ENCODE measurements around the gene RNF144A.

Gene RNF144A

DNA sequence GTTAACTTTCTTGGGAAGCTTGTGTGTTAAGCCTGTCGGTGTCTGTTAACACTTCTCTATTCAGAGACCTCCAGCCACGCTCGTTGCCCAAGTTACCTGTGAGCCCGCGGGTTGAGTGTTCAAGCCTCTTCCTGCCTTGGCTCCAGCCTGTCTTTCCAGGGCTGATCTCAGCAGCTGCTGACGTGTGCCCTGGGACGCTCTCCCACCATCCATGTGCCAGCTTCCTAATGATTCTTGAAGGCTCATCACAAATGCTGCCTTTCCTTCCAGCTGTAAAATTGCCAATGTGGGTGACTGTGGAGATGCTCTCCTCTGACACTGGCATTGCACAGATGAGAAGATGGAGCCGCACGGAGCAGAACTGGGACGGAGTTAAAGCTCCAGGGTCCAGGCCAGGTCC lies 6.1 kb downstream of the RNF144A start:
- Histone ChIP-seq H3K9me3 (ENCODE audit: insufficient read depth, low read depth, low read length) (no peaks in the 10 kb centered on the region), H3K79me2 (ENCODE audit: insufficient read depth, low read length) (no peaks in the 10 kb centered on the region; the same call in 1 of the 2 replicates), H3K9me2 (replicated peaks; ENCODE audit: low read depth, low read length) (no peaks in the 10 kb centered on the region), H4K20me1 (ENCODE audit: insufficient read depth, low read length, poor library complexity, severe bottlenecking) (peaks cover 16% of the 10 kb centered on the region), H3K27me3 (ENCODE audit: insufficient read depth, low read length, poor library complexity, severe bottlenecking) (no peaks in the 10 kb centered on the region), H3K36me3 (ENCODE audit: insufficient read depth, low read length) (no peaks in the 10 kb centered on the region), H3K4me1 (ENCODE audit: insufficient read depth, low read length, poor library complexity, severe bottlenecking) (peaks cover 22% of the 10 kb centered on the region), H3K4me3 (ENCODE audit: low read length, poor library complexity, severe bottlenecking) (no peak overlapping the region), H3K4me2 (ENCODE audit: low read depth, low read length, poor library complexity, severe bottlenecking) (no peak overlapping the region), H2AFZ (ENCODE audit: low read length) (no peak overlapping the region), H3F3A (ENCODE audit: low read depth) (no peaks in the 10 kb centered on the region), H3K9ac (ENCODE audit: low read depth, low read length, poor library complexity, severe bottlenecking) (no peak overlapping the region)
- TF ChIP-seq, protein P1, sequence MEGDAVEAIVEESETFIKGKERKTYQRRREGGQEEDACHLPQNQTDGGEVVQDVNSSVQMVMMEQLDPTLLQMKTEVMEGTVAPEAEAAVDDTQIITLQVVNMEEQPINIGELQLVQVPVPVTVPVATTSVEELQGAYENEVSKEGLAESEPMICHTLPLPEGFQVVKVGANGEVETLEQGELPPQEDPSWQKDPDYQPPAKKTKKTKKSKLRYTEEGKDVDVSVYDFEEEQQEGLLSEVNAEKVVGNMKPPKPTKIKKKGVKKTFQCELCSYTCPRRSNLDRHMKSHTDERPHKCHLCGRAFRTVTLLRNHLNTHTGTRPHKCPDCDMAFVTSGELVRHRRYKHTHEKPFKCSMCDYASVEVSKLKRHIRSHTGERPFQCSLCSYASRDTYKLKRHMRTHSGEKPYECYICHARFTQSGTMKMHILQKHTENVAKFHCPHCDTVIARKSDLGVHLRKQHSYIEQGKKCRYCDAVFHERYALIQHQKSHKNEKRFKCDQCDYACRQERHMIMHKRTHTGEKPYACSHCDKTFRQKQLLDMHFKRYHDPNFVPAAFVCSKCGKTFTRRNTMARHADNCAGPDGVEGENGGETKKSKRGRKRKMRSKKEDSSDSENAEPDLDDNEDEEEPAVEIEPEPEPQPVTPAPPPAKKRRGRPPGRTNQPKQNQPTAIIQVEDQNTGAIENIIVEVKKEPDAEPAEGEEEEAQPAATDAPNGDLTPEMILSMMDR (conservative IDR thresholded peaks at IDR 0.05; ENCODE audit: low read length): no peak
- TF ChIP-seq EZH2phosphoT487 (IDR thresholded peaks at IDR 0.05; ENCODE audit: borderline replicate concordance): no peak

DNA sequence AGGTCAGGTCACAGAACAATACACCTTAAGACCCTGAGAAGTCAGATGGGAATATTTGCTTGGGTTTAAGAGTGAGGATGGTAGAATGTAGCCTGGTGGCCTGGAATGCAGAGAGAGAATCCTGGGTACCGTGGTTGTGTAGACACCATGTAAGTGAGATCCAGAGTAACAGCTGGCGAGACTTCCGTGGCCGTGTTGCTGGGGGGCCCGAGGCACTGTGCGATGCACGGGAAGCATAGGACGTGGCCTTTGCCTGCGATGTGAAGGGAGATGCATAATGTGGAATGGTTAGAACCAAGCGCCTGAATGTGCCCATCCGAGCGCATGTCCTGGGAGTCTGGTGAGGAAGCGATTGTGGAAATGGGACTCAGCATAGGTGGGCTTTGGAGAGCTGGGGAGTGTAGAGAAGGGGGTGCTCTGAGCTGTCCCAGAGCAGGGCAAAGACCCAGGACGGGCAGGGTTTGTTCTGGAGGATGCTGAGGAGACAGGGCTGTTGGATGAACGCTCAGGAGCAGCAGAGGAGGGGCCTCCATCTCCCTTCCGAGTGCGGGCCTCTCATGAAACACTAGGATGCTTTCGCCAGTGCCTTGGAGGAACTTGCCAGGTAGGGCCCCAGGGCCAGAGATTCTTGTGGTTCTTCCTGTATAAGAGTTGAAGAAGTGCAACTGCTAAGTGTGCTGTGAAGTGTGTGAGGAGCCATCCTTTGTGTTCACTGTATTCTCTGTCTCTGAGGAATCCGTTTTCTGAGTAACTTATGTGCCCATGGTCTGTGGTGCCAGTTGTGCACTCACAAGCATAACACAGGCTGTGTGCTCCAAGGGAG lies 7.1 kb downstream of the RNF144A start:
- Histone ChIP-seq H3K79me2 (ENCODE audit: insufficient read depth, low read length) (no peaks in the 10 kb centered on the region; the same call in 1 of the 2 replicates), H3K4me1 (ENCODE audit: insufficient read depth, low read length, poor library complexity, severe bottlenecking) (peaks cover 17% of the 10 kb centered on the region)

DNA sequence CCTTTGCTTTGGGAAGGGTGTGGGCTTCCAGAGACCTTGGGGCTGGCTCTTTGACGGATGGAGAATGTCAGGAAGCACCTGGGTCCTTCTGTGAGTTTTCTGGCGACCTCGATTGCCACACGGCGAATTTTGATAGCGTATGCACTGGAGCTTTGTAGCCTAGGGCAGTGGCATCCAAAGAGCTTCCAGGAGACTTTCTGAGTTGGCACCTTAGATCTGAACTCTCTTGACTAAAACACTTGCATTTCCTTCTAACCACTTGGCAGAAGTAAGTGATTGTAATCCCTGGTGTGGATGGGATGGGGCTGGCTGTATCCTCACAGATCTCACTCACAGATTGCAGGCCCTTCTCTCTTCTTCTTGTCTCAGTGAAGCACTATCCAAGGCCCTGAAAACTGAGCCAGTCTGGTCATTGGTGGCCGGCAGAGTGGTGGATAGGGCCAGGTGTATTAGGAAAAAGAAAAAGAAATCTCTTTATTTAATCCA lies 7.8 kb downstream of the RNF144A start:
- Histone ChIP-seq H3K4me3 (ENCODE audit: low read length, poor library complexity, severe bottlenecking) (no peak overlapping the region), H3K4me1 (ENCODE audit: insufficient read depth, low read length, poor library complexity, severe bottlenecking) (peaks cover 21% of the 10 kb centered on the region), H3K36me3 (ENCODE audit: insufficient read depth, low read length) (no peaks in the 10 kb centered on the region), H3K9me3 (ENCODE audit: insufficient read depth, low read depth, low read length) (no peaks in the 10 kb centered on the region), H2AFZ (ENCODE audit: low read length) (no peak overlapping the region), H3K9me2 (replicated peaks; ENCODE audit: low read depth, low read length) (no peaks in the 10 kb centered on the region), H3K9ac (ENCODE audit: low read depth, low read length, poor library complexity, severe bottlenecking) (no peak overlapping the region), H3K4me2 (ENCODE audit: low read depth, low read length, poor library complexity, severe bottlenecking) (no peak overlapping the region), H4K20me1 (ENCODE audit: insufficient read depth, low read length, poor library complexity, severe bottlenecking) (peaks cover 9% of the 10 kb centered on the region), H3K79me2 (ENCODE audit: insufficient read depth, low read length) (no peaks in the 10 kb centered on the region; the same call in 1 of the 2 replicates), H3F3A (ENCODE audit: low read depth) (no peaks in the 10 kb centered on the region), H3K27me3 (ENCODE audit: insufficient read depth, low read length, poor library complexity, severe bottlenecking) (no peaks in the 10 kb centered on the region)
- TF ChIP-seq, protein P1 (conservative IDR thresholded peaks at IDR 0.05; ENCODE audit: low read length): no peak
- TF ChIP-seq EZH2phosphoT487 (IDR thresholded peaks at IDR 0.05; ENCODE audit: borderline replicate concordance): no peak

More for the DNA sequence above, 7.1 kb downstream of the RNF144A start:
- TF ChIP-seq, protein P1 (conservative IDR thresholded peaks at IDR 0.05; ENCODE audit: low read length): no peak
- no peak for TF ChIP-seq EZH2phosphoT487 (IDR thresholded peaks at IDR 0.05; ENCODE audit: borderline replicate concordance)
- Histone ChIP-seq H3K36me3 (ENCODE audit: insufficient read depth, low read length) (no peaks in the 10 kb centered on the region), H3K4me3 (ENCODE audit: low read length, poor library complexity, severe bottlenecking) (no peak overlapping the region), H3K4me2 (ENCODE audit: low read depth, low read length, poor library complexity, severe bottlenecking) (no peak overlapping the region), H3F3A (ENCODE audit: low read depth) (no peaks in the 10 kb centered on the region), H4K20me1 (ENCODE audit: insufficient read depth, low read length, poor library complexity, severe bottlenecking) (peaks cover 10% of the 10 kb centered on the region), H3K27me3 (ENCODE audit: insufficient read depth, low read length, poor library complexity, severe bottlenecking) (no peaks in the 10 kb centered on the region), H3K9ac (ENCODE audit: low read depth, low read length, poor library complexity, severe bottlenecking) (no peak overlapping the region), H3K9me2 (replicated peaks; ENCODE audit: low read depth, low read length) (no peaks in the 10 kb centered on the region), H3K9me3 (ENCODE audit: insufficient read depth, low read depth, low read length) (no peaks in the 10 kb centered on the region), H2AFZ (ENCODE audit: low read length) (no peak overlapping the region)
